GM12891 (cell line): ENCODE measurements around the gene ERLEC1.

ENCODE experiments used
- POLR2A ChIP-seq: IDR thresholded peaks from 2 replicates; pipeline ENCODE4 v1.6.1; 2011; ENCODE audit warnings: low read depth, low read length, control low read depth
- POLR2AphosphoS5 ChIP-seq: IDR thresholded peaks from 2 replicates; pipeline ENCODE4 v1.6.1; 2011; ENCODE audit warnings: low read depth, low read length, control low read depth
- POU2F2 ChIP-seq: IDR thresholded peaks from 2 replicates; pipeline ENCODE4 v1.6.1; 2011; ENCODE audit warnings: low read depth, mild to moderate bottlenecking, control low read depth, low read length, moderate library complexity
- SPI1 ChIP-seq: IDR thresholded peaks from 2 replicates; pipeline ENCODE4 v1.6.1; 2011; ENCODE audit warnings: low read depth, low read length, control low read depth
- TAF1 ChIP-seq: IDR thresholded peaks from 2 replicates; pipeline ENCODE4 v1.6.1; 2011; ENCODE audit warnings: low read depth, low read length, control low read depth

DNA sequence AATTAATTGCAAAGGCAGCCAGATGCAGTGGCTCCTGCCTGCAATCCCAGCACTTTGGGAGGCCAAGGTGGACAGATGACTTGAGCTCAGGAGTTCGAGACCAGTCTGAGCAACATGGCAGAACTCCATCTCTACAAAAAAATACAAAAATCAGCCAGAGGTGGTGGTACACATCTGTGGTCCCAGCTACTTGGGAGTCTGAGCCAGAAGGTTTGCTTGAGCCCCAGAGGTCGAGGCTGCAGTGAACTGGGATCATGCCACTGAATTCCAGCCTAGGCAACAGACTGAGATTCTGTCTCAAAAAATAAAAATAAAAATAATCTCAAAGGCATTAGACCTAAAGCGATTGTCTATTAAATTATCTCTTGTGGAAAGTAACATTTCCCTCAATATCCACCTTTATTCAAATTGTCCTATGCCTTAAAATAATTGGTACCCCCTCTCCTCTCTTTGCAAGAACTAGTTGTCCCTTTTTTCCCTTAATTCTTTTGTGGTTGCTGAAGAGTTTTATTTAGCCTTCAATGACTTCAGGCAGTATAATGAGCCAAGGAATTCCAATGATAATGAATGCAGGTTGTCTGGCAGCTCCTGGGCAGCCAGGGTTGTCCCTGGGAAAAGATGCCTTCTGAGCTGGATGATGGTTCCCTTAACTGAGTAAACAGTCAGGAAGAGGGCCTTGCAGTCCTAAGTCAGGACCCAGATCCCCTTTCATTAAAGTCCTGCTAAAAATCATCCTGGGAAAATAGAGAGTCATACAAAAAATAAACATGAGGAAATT, 40.7 kb downstream of the ERLEC1 start:
- TF ChIP-seq SPI1 (no peak), POLR2A (no peak), TAF1 (no peak), POLR2AphosphoS5 (no peak), POU2F2 (no peak)
